Stimulated activated CD8-positive, alpha-beta memory T cell treated with anti-CD3 and anti-CD28 coated beads, Interleukin-7, amount 100 ng/mL, for 4 hours (primary cell): ENCODE measurements around the gene HBZ.
"Not testable (repeated sequence)": the region's sequence is repeated elsewhere in the genome, so short reads cannot be mapped to it uniquely, and the experiment has no call there.

Experiments
- DNase-seq, 2 donors: peaks; one replicate each; pipeline ENCODE4 v3.0.0-alpha.2; 2020; ENCODE audit warnings: low read depth in 2 of 2

HBZ gene

DNA sequence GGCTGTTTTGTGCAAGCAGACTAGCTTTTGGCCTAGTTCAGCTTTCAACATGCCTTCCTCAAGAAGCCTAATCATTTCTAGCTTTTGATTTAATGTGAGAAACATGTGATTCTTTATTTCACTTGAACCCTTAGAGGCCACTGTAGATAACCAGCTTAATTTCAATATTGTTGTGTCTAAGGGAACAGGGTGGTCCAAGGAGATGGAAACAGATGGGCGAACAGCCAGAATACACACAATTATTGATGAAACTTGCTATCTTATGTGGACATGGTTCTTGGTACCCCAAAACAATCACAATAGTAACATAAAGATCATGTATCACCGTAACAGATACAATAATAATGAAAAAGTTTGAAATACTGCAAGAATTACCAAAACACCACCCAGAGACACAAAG lies 18.7 kb upstream of the HBZ start:
- no peak for DNase-seq

DNA sequence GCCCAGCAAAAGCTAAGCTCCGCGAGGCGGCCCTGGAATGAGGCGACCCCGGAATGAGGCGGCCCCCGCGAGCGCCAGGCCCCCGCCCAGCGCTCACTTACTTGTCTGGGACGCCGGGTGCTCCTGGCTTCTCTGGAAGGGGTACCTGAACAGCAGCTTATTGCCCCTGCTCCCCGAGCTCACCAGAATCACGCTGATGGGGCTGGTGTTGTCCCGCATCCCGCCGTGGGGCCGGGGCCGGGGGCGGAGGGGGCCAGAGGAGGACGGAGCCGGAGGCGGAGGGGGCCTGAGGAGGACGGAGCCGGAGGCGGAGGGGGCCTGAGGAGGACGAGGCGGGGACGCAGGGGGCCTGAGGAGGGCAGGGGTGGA lies 14.4 kb upstream of the HBZ start:
- DNase-seq, result peak in 1 of 2 donors; percentile 10

GRCh38 chr16:140175-140857 lies 12.1 kb upstream of the HBZ start:
- DNase-seq, result no peak

DNA sequence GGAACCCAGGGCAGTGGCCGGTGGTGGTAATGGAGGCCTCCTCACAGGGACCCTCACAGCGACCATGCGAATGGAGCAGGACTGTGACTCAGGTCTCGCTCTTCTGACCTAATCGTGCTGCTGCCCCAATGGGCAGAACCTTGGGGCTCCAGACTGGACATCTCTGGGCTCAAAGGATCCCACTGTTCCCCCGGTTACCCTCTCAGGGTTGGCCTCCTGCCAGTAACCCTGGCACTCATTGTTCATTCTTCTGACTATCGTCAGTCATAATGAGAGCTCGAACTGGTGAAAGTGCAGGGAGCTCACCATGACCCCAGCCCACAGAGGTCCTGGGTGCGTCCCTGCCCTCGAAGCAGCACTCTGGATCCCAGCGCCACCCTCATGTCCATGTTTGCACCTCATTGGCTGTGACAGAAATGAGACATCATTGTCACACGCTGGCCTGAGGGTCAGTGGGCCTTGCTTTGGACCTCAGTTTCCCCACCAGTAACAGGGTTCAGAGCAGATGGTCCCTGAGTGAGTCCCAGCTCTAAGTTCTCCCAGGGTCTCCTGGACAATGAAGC lies 10.0 kb upstream of the HBZ start:
- DNase-seq, result no peak

- no peak for DNase-seq
Observed at GRCh38 chr16:143047-143446, 9.4 kb upstream of the HBZ start.

- DNase-seq, result no peak
Observed at GRCh38 chr16:143456-143855, 9.0 kb upstream of the HBZ start.

- no peak for DNase-seq
Observed at GRCh38 chr16:144797-145252, 7.6 kb upstream of the HBZ start.

- DNase-seq, result no peak
Observed at GRCh38 chr16:146646-147045, 5.8 kb upstream of the HBZ start.

DNA sequence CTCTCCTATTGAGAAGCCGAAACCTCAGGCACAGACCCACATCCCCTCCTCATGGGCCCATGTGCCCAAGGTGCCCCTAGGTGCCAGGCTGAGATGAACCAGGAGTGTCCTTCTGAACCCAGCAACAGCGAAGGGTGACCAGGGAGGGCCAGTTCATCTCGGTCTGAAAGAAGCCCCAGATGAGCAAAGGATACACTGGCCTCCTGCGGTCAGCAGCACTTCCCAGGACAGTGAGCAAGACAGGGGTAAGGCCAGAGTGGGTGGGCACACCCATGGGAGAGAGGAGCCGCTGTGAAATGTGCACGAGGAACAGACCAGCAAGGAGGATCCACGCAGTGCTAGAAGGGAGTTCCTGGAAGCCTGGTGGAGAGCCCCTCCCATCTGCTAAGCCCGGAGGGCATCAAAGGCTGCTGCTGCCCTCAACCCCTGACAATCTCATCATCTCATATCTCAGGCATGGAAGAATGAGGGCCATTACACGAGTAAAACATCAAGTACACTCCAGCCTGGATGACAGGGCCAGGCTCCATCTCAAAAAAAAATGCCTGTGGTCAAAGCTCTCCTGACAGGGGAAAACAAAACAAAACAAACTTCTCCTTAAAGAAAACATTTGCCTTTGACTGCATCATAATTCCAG lies 3.3 kb upstream of the HBZ start:
- DNase-seq, result no peak

DNA sequence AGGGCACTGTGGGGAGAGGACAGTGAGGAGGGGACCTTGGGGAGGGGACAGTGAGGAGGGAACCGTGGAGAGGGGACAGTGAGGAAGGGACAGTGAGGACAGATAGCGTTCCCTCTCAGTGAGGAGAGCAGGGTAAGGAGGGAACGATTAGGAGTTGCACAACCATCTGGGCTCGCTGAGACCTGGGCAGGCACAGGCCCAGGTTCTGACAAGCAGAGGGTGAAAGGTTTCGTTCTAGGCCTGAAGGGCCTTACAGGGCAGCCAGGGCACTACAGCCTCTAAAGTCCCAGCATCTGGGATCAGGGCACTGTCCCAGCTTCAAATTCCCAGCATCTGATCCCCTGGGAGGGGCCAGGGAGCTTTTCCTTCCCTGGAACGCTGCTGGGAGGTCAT lies 681 bp downstream of the HBZ start:
- not testable (repeated sequence) for DNase-seq

DNA sequence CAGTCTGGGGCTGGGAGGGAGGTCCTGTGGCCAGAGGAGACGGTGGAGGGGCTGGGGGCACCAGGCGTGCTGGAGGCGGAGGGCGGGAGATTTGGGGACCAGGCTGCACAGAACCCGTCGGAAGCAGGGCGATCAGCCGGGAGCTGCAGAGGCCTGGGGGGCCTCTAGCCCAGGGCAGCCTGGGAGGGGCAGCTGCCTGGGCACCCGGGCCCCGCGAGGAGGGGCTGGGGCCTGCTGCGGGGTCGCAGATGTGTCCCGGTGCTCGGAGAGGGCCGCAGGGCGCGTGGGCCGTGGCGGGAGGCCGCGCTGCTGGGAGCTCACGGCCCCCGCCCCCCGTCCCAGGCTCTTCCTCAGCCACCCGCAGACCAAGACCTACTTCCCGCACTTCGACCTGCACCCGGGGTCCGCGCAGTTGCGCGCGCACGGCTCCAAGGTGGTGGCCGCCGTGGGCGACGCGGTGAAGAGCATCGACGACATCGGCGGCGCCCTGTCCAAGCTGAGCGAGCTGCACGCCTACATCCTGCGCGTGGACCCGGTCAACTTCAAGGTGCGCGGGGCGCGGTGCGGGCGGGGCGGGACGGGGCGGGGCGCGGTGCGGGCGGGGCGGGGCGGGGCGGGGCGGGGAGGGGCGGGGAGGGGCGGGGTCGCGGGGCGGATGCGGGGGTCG lies 1.2 kb downstream of the HBZ start:
- not testable (repeated sequence) for DNase-seq

DNA sequence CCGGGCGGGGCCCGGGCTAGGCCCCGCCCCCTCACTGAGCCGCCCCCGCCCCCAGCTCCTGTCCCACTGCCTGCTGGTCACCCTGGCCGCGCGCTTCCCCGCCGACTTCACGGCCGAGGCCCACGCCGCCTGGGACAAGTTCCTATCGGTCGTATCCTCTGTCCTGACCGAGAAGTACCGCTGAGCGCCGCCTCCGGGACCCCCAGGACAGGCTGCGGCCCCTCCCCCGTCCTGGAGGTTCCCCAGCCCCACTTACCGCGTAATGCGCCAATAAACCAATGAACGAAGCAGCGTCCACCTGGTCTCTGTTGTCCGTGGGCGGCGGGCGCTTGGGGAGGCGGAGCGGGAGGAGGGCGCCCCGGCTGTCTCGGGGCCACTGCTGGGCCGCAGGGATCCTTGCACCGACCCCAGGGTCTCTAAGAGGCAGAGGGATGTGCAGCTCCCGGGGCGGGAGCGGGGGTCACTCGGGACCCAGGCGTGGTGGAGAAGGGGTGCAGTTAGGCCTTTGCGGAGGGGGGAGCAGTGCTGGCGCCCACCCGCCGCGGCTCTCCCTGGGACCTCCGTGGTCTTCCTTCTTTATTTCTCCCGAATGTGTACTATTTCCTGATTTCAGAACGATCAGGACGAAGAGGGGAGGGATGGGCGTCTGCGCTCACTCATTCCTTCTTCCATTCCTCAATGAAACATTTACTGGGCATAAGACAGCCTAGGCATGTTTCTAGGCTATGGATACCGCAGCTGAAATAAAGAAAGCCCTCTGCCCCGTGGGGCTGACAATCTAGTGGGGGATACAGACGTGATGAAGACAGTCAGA lies 2.0 kb downstream of the HBZ start:
- no peak for DNase-seq

DNA sequence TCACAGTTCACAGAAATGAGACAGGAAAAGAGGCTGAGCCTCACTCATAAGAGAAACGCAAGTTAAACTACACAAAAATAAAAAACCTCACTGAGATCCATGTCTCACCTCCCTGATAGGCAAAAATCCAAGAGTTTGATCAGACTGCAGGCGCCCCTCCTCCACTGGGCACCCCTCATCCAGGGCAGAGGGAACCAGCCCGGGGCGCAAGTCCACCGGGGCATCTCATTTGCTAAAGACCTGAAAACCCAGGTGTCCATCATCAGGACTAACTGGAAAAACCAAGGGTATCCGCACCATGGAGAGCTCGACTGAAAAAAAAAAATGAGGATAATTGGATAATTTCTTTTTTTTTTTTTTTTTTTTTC lies 2.6 kb downstream of the HBZ start:
- no peak for DNase-seq

DNA sequence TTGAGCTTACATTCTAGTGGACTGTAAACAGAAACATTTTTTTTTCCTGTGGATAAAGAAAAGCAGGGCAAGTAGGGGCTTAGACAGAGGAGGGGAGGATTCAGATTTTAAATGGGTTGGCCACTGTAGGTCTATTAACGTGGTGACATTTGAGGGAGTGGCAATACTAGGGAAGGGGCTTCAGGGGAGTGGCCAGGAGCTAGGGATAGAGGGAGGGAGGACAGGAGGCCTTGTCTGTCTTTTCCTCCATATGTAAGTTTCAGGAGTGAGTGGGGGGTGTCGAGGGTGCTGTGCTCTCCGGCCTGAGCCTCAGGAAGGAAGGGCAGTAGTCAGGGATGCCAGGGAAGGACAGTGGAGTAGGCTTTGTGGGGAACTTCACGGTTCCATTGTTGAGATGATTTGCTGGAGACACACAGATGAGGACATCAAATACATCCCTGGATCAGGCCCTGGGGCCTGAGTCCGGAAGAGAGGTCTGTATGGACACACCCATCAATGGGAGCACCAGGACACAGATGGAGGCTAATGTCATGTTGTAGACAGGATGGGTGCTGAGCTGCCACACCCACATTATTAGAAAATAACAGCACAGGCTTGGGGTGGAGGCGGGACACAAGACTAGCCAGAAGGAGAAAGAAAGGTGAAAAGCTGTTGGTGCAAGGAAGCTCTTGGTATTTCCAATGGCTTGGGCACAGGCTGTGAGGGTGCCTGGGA lies 6.8 kb downstream of the HBZ start:
- DNase-seq, result no peak

GRCh38 chr16:160242-160641 lies 7.8 kb downstream of the HBZ start:
- not testable (repeated sequence) for DNase-seq

DNA sequence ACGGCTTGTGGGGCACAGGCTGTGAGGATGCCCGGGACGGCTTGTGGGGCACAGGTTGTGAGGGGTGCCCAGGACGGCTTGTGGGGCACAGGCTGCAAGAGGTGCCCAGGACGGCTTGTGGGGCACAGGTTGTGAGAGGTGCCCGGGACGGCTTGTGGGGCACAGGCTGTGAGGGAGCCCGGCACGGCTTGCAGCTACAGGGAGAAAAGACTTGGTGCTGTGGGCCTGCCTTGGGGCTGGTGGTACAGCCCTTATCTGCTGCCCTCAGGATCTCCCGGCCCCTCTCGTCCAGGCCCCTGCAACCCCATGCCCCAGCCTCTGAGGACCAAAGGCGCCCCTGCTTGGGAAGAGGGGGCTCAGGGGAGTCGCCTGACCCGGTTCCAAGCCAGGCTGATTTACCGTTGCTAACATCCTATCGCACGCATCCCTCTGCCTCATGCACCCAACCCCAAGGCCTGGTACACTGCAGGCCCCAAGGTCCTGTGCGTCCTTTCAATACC lies 8.3 kb downstream of the HBZ start:
- DNase-seq, result no peak

- DNase-seq, result no peak
Observed at GRCh38 chr16:162271-162991, 10.0 kb downstream of the HBZ start.

GRCh38 chr16:163139-163538 lies 10.7 kb downstream of the HBZ start:
- not testable (repeated sequence) for DNase-seq

DNA sequence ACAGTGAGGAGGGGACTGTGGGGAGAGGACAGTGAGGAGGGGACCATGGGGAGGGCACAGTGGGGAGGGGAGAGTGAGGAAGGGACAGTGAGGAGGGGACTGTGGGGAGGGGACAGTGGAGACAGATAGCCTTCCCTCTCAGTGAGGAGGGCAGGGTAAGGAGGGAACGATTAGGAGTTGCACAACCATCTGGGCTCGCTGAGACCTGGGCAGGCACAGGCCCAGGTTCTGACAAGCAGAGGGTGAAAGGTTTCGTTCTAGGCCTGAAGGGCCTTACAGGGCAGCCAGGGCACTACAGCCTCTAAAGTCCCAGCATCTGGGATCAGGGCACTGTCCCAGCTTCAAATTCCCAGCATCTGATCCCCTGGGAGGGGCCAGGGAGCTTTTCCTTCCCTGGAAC lies 11.3 kb downstream of the HBZ start:
- not testable (repeated sequence) for DNase-seq

DNA sequence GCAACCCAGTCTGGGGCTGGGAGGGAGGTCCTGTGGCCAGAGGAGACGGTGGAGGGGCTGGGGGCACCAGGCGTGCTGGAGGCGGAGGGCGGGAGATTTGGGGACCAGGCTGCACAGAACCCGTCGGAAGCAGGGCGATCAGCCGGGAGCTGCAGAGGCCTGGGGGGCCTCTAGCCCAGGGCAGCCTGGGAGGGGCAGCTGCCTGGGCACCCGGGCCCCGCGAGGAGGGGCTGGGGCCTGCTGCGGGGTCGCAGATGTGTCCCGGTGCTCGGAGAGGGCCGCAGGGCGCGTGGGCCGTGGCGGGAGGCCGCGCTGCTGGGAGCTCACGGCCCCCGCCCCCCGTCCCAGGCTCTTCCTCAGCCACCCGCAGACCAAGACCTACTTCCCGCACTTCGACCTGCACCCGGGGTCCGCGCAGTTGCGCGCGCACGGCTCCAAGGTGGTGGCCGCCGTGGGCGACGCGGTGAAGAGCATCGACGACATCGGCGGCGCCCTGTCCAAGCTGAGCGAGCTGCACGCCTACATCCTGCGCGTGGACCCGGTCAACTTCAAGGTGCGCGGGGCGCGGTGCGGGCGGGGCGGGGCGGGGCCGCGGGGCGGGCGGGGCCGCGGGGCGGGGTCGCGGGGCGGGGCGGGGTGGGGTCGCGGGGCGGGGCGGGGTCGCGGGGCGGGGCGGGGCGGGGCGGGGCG lies 11.8 kb downstream of the HBZ start:
- DNase-seq, result not testable (repeated sequence)
